IPS-15b (cell line): ENCODE measurements around the gene IRX2.

Experiments
- H3K27me3 ChIP-seq: one replicate; pipeline ENCODE4 v1.6.1; 2013; ENCODE audit warnings: low read length; ENCODE audit not compliant: control insufficient read depth, insufficient read depth
- H3K36me3 ChIP-seq: one replicate; pipeline ENCODE4 v1.6.1; 2013; ENCODE audit warnings: low read length; ENCODE audit not compliant: control insufficient read depth, insufficient read depth
- H3K4me1 ChIP-seq: one replicate; pipeline ENCODE4 v1.6.1; 2013; ENCODE audit warnings: mild to moderate bottlenecking, low read length; ENCODE audit not compliant: control insufficient read depth, insufficient read depth
- H3K4me3 ChIP-seq: one replicate; pipeline ENCODE4 v1.5.1; 2013; ENCODE audit warnings: low read depth, low read length
- H3K9ac ChIP-seq: one replicate; pipeline ENCODE4 v1.6.1; 2013; ENCODE audit warnings: low read depth, mild to moderate bottlenecking, low read length
- H3K9me3 ChIP-seq: one replicate; pipeline ENCODE4 v1.6.1; 2013; ENCODE audit warnings: mild to moderate bottlenecking, low read length; ENCODE audit not compliant: control insufficient read depth, insufficient read depth

Gene IRX2

GRCh38 chr5:2763533-2763794, 12.0 kb upstream of the IRX2 start:
- Histone ChIP-seq H3K4me1 (peaks cover 13% of the 10 kb centered on the region), H3K9me3 (no peaks in the 10 kb centered on the region), H3K4me3 (no peak overlapping the region), H3K36me3 (no peaks in the 10 kb centered on the region), H3K27me3 (peaks cover 5% of the 10 kb centered on the region), H3K9ac (no peak overlapping the region)

DNA sequence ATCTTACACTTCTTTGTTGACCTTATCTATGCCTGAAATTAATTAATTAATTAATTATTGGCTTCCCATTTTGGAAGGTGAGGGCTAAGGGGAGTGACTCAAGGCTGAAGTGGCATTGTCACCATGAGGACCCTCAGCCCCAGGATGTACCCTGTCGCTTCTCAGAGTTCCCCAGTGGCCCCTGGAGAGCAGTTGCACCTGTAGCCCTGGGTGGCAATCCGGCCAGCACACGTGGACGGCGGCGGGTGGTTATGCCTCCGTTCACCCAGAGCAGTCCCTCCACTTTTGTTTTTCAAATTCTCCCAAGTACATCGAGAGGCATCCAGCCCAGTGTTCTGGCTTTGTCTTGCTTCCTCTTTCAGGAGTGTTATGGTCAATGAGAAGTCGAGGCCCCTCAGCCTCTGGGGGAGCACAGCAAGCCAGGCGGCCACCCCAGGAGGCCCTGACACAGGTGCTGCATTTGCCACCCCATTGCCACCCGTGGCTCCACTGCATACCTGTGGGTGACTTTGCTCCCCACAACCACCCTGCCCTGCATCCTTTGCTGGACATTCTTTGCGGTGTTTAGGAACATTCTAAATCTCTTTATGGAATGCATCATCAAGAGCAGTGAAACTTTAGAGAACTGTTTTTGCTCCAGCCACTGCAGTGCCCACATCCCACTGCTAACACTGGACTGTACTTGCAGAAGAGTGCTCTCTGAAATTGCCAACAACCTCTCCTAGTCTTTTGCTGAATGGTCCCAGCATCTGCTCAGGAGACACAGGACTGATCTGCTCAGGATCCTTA, 11.5 kb upstream of the IRX2 start:
- Histone ChIP-seq H3K9ac (no peak overlapping the region), H3K4me3 (no peak overlapping the region), H3K36me3 (no peaks in the 10 kb centered on the region), H3K9me3 (no peaks in the 10 kb centered on the region), H3K27me3 (peaks cover 11% of the 10 kb centered on the region), H3K4me1 (peaks cover 13% of the 10 kb centered on the region)

GRCh38 chr5:2761921-2762488, 10.5 kb upstream of the IRX2 start:
- Histone ChIP-seq H3K4me3 (no peak overlapping the region), H3K4me1 (peaks cover 13% of the 10 kb centered on the region), H3K9ac (no peak overlapping the region), H3K9me3 (no peaks in the 10 kb centered on the region), H3K27me3 (peaks cover 20% of the 10 kb centered on the region), H3K36me3 (no peaks in the 10 kb centered on the region)

DNA sequence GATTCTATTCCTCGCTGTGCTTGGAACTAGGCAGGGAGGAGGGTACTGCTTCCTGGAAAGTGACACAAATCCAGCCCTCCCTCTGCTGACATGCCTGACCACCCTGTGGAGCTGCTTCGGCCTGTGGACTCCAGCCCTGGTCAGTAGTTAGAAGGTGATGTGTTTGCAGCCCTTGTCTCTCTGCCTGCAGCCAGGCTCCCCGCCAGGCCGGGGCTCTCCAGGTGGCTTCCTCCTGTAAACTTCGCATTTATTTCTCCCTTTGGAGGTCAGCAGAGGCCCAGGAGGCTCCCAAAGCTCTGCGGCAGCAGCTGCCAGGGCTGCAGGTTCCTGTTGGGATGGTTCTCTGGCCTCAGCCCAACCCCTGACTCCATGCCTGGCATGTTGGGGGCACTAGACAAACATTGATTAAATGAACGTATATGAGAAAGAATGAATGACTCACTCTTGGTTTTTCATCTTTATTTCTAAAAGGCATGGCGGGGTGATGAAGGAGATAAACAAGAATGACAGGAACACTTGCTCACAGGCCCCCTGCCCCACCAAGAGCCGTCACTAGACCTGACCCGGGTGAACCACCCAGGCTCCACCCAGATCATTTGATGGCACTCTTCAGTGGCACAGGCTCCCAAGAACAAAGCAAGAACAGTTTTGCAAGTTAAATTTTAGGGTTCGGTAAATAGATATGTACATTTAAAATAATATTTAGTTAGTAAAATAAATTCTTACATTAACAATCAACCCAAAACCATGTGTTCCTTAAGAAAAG, 8.4 kb upstream of the IRX2 start:
- Histone ChIP-seq H3K27me3 (peaks cover 26% of the 10 kb centered on the region), H3K4me1 (peaks cover 11% of the 10 kb centered on the region), H3K9ac (no peak overlapping the region), H3K4me3 (no peak overlapping the region), H3K9me3 (no peaks in the 10 kb centered on the region), H3K36me3 (no peaks in the 10 kb centered on the region)

DNA sequence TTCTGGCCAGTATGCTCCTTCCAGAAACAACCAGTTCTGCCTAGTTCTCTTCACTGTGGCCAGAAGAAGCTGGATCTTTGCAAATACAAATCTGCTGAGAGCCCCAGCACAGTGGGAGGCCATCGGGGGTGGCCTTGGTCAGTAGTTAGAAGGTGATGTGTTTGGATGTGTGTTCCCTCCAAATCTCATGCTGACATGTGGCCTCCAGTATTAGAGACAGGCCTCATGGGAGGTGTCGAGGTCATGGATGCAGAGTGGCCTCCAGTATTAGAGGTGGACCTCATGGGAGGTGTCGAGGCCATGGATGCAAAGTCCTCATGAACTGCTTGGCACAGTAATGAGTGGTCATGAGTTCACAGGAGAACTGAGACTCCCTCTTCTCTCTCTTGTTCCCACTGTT, 7.6 kb upstream of the IRX2 start:
- H3K27me3 ChIP-seq = peaks cover 29% of the 10 kb centered on the region
- H3K36me3 ChIP-seq = no peaks in the 10 kb centered on the region
- H3K4me1 ChIP-seq = peaks cover 11% of the 10 kb centered on the region
- H3K9ac ChIP-seq = no peak overlapping the region
- no peaks in the 10 kb centered on the region for H3K9me3 ChIP-seq
- no peak overlapping the region for H3K4me3 ChIP-seq

DNA sequence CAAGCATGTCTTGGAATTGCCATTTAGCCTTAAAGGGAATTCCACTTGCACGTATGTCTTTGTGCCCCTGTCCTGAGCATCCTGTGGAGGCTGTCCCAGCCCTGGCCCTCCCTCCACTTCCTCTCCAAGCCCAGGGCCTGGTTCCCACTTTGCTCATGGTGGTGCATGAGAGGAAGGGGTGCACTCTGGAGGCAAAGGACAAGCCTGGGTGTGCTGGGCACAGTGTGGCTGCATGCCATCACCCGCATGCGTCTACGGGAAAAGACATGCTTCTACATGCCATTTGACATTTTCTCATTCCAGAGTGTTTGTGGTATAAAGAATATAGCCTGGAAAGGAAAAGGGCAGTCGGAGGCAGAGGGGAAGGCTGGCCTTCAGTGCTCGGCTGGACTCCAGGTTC, 7.2 kb upstream of the IRX2 start:
- no peaks in the 10 kb centered on the region for H3K9me3 ChIP-seq
- no peak overlapping the region for H3K4me3 ChIP-seq
- peaks cover 29% of the 10 kb centered on the region for H3K27me3 ChIP-seq
- H3K4me1 ChIP-seq = peaks cover 11% of the 10 kb centered on the region
- H3K36me3 ChIP-seq = no peaks in the 10 kb centered on the region
- H3K9ac ChIP-seq = no peak overlapping the region

DNA sequence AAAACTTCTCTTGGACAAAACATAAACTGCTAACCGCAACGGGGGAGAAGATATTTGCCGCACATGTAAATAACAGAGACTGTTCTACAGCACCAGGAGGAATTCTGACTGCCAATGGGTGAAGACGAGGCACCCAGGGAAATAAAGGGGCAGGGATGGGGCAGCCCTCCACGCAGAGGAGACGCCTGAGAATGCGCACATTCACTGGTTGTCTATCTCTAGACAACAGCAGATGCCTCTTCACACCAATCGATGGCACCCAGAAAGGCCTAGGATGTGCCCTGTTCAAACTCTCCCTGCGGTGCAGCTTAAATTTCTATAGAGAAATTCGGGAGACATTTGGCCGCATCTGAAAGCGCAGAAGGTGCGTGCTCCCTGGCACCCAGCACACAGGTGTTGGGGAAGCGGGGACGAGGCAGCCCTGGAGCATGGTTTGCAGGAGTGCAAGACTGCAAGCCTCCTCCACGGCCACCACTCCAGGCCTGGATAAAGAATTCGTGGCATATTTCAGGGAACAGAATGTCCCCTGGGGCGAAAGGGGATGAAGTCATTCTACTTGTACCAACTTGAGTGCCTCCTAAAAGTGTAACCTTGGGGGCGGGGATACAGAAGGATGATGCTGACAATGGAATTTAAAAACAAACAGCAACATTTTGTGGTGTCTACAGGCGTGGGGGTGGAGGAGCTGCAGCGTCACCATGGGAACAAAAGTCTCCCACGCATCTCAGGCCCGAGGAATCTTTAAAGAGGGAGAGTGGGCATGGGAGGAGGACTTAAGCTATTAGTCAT, 6.3 kb upstream of the IRX2 start:
- Histone ChIP-seq H3K9ac (no peak overlapping the region), H3K36me3 (no peaks in the 10 kb centered on the region), H3K27me3 (peaks cover 32% of the 10 kb centered on the region), H3K4me3 (peak overlapping the region; percentile 72), H3K4me1 (peaks cover 11% of the 10 kb centered on the region), H3K9me3 (no peaks in the 10 kb centered on the region)

DNA sequence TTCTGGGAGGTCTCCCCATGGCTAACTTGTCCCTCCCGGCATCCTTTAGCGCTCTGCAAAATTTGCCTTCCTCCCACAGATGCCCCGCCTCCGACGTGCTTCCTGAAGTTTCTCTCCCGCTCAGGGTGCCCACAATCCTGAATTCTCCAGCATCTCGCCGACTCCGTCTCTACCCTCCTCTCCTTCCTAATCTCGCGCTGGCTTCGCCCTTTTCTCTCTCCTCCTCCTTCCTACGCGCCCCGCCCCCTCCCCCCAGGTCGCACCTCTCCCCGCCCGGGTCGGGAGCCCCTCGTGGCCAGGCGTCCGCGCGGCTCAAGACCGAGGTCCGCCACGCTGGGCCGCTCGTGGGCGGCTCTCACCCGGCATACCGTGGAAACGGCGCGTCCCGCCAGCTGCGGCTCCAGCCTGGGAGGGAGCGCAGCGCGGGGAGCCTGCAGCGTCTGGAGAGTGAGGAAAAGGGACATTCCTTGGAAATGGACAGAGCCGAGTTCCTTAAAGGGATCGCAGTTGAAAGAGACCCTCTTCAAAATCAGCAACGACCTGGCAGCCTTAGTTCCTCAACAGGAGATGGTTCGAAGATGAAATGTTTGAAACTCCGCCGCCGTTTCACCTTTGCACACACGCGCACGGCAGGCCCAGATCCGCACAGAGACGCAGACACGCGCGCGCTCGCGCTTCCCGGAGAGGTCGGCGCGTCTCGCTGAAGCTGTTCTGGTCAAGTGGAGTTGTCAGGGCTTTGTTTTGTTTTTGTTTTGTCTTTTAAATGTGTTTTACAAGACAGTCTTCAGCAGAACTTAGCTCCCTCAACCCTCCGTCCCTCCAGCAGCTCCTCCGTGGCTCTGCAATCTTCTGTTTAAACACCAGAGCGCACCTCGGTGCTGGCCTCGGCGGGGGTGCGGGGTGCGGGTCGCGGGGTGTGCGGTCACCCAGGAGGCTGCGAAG, 5.0 kb upstream of the IRX2 start:
- peaks cover 8% of the 10 kb centered on the region for H3K4me1 ChIP-seq
- peak overlapping the region; percentile 37 for H3K9ac ChIP-seq
- peak overlapping the region; percentile 72 for H3K4me3 ChIP-seq
- no peaks in the 10 kb centered on the region for H3K9me3 ChIP-seq
- no peaks in the 10 kb centered on the region for H3K36me3 ChIP-seq
- H3K27me3 ChIP-seq = peaks cover 37% of the 10 kb centered on the region

- peaks cover 37% of the 10 kb centered on the region for H3K27me3 ChIP-seq
- H3K9ac ChIP-seq = peak overlapping the region; percentile 83
- peak overlapping the region; percentile 72 for H3K4me3 ChIP-seq
- H3K9me3 ChIP-seq = no peaks in the 10 kb centered on the region
- H3K4me1 ChIP-seq = peaks cover 8% of the 10 kb centered on the region
- no peaks in the 10 kb centered on the region for H3K36me3 ChIP-seq
Observed at GRCh38 chr5:2755681-2756171, 4.2 kb upstream of the IRX2 start.

- Histone ChIP-seq H3K27me3 (peaks cover 37% of the 10 kb centered on the region), H3K9ac (no peak overlapping the region), H3K4me3 (peak overlapping the region; percentile 72), H3K36me3 (no peaks in the 10 kb centered on the region), H3K4me1 (peaks cover 8% of the 10 kb centered on the region), H3K9me3 (no peaks in the 10 kb centered on the region)
Observed at GRCh38 chr5:2755076-2755680, 3.7 kb upstream of the IRX2 start.
